HepG2 (cell line): ENCODE results near the gene C4orf17. TPM values are rescaled to one million over a fixed set of nuclear protein-coding genes. Genes with fewer than 3 reads are reported as not detected.

ENCODE experiments used
- ATAC-seq: fragments of 200-7000 bp; cut with Tn5 transposase; 3 replicates; pipeline ENCODE4 v1.9.1; 2020; ENCODE audit warnings: mild to moderate bottlenecking, moderate library complexity
- BruUV-seq: library from RNA; stranded (reverse); fragments of 400-500 nt; replicated peaks from 2 replicates; lab custom pipeline; 2021; lab: Mats Ljungman, UMichigan
- CTCF ChIA-PET: fragments of 300-600 bp; formaldehyde crosslinking; extraction: SDS; loops from one replicate; lab custom pipeline; 2021; ENCODE audit warnings: low total read pairs, inconsistent platforms, low intra/inter-chr PET ratio; lab: Yijun Ruan, JAX
- POLR2A ChIA-PET: fragments of 350-600 bp; sonication (Branson Sonifier 250); formaldehyde crosslinking; loops from one replicate; lab custom pipeline; 2020; ENCODE audit warnings: antibody characterized with exemption, inconsistent platforms; lab: Yijun Ruan, JAX
- DNase-seq: peaks from one replicate; pipeline ENCODE4 v3.0.0-alpha.2; 2015; ENCODE audit warnings: low spot score
- FAIRE-seq: peaks from 3 replicates; lab custom pipeline; 2011; peaks lifted over from hg19 to GRCh38; lab: Jason Lieb, UNC
- H2AFZ ChIP-seq: one replicate; pipeline ENCODE4 v1.6.1; 2011; ENCODE audit warnings: low read length, inconsistent platforms
- H3K27ac ChIP-seq: fragments of 300-600 bp; 3 replicates; pipeline ENCODE4 v1.8.0; 2011; ENCODE audit warnings: mixed run types, mild to moderate bottlenecking, mixed read lengths, low read length, inconsistent platforms; ENCODE audit not compliant: insufficient read depth; ENCODE audit errors: extremely low read length
- H3K27me3 ChIP-seq, 2 experiments: fragments of 200-600 bp in 1 of 2; 2 replicates in 1 of 2; 3 replicates in 1 of 2; pipeline versions ENCODE4 v1.6.0 to v1.8.0; 2011; ENCODE audit warnings: low read length in 2 of 2, mild to moderate bottlenecking in 2 of 2, moderate library complexity in 2 of 2, inconsistent platforms in 1 of 2; ENCODE audit not compliant: insufficient read depth in 2 of 2, control insufficient read depth in 1 of 2
- H3K36me3 ChIP-seq, 2 experiments: fragments of 200-600 bp in 1 of 2; replicated peaks in 1 of 2; 2 replicates in 1 of 2; 3 replicates in 1 of 2; pipeline versions ENCODE4 v1.5.1 to v1.8.0; 2011; ENCODE audit warnings: low read length in 2 of 2, inconsistent platforms in 1 of 2; ENCODE audit not compliant: insufficient read depth in 2 of 2, control insufficient read depth in 1 of 2
- H3K4me1 ChIP-seq: 2 replicates; pipeline ENCODE4 v1.5.1; 2012; ENCODE audit warnings: low read length, inconsistent platforms; ENCODE audit not compliant: insufficient read depth
- H3K4me2 ChIP-seq: 2 replicates; pipeline ENCODE4 v1.6.0; 2011; ENCODE audit warnings: low read depth, low read length, inconsistent platforms
- H3K4me3 ChIP-seq, 3 experiments: fragments of 200-600 bp in 1 of 3; sonication (generic), shearing (Covaris generic) in 1 of 3; replicated peaks in 1 of 3; 2 replicates each; pipeline ENCODE4 v1.5.1; 2011 to 2016; ENCODE audit warnings: low read length in 3 of 3, inconsistent platforms in 2 of 3, low read depth in 2 of 3, mild to moderate bottlenecking in 2 of 3, control low read depth in 1 of 3, mixed read lengths in 1 of 3; ENCODE audit not compliant: insufficient read depth in 1 of 3
- H3K79me2 ChIP-seq: one replicate; pipeline ENCODE4 v1.6.1; 2011; ENCODE audit warnings: low read length, inconsistent platforms; ENCODE audit not compliant: insufficient read depth
- H3K9ac ChIP-seq: 2 replicates; pipeline ENCODE4 v1.6.0; 2011; ENCODE audit warnings: mild to moderate bottlenecking, low read depth, low read length, inconsistent platforms; ENCODE audit not compliant: insufficient read depth
- H3K9me3 ChIP-seq: 2 replicates; pipeline ENCODE4 v1.5.1; 2012; ENCODE audit warnings: mild to moderate bottlenecking, low read length
- H4K20me1 ChIP-seq: 2 replicates; pipeline ENCODE4 v1.6.0; 2011; ENCODE audit warnings: inconsistent platforms, mild to moderate bottlenecking, low read length, moderate library complexity; ENCODE audit not compliant: insufficient read depth
- AKAP8 ChIP-seq: sonication (generic); formaldehyde crosslinking; IDR thresholded peaks from 2 replicates; pipeline ENCODE4 v1.5.1; 2020; ENCODE audit warnings: mild to moderate bottlenecking, missing genetic modification reagents
- ATAD3A ChIP-seq: sonication (generic); formaldehyde crosslinking; IDR thresholded peaks from 2 replicates; pipeline ENCODE4 v1.4.0; 2020; ENCODE audit warnings: missing genetic modification reagents
- ELF4 ChIP-seq: sonication (generic); formaldehyde crosslinking; IDR thresholded peaks from 2 replicates; pipeline ENCODE4 v1.5.0; 2020; ENCODE audit warnings: missing genetic modification reagents, mild to moderate bottlenecking, moderate library complexity, borderline replicate concordance
- HNRNPLL ChIP-seq: fragments of 200-400 bp; formaldehyde crosslinking; IDR thresholded peaks from 2 replicates; pipeline ENCODE4 v1.6.1; 2017; ENCODE audit warnings: mild to moderate bottlenecking, low read depth, low read length; ENCODE audit not compliant: poor library complexity, severe bottlenecking
- MEF2D ChIP-seq: sonication (generic); formaldehyde crosslinking; IDR thresholded peaks from 2 replicates; pipeline ENCODE4 v1.5.1; 2020; ENCODE audit warnings: mild to moderate bottlenecking, missing genetic modification reagents
- ONECUT2 ChIP-seq: sonication (generic); formaldehyde crosslinking; IDR thresholded peaks from 2 replicates; pipeline ENCODE4 v1.4.0; 2020; ENCODE audit warnings: missing genetic modification reagents
- PITX1 ChIP-seq: sonication (generic); formaldehyde crosslinking; IDR thresholded peaks from 2 replicates; pipeline ENCODE4 v1.5.1; 2020; ENCODE audit warnings: mild to moderate bottlenecking, missing genetic modification reagents
- PLRG1 ChIP-seq: fragments of 450-650 bp; conservative IDR thresholded peaks from 2 replicates; pipeline ENCODE4 v1.6.1; 2016
- SMAD1 ChIP-seq: sonication (generic); formaldehyde crosslinking; IDR thresholded peaks from 2 replicates; pipeline ENCODE4 v1.4.0; 2020; ENCODE audit warnings: missing genetic modification reagents, low read depth, mild to moderate bottlenecking, borderline replicate concordance
- SRSF4 ChIP-seq: fragments of 200-400 bp; formaldehyde crosslinking; IDR thresholded peaks from one replicate; pipeline ENCODE4 v1.6.1; 2018; ENCODE audit warnings: mild to moderate bottlenecking, low read depth, low read length, moderate library complexity; ENCODE audit not compliant: poor library complexity, severe bottlenecking
- ZBTB3 ChIP-seq: sonication (generic); formaldehyde crosslinking; IDR thresholded peaks from 2 replicates; pipeline ENCODE4 v1.4.0; 2020; ENCODE audit warnings: low read depth, mild to moderate bottlenecking, moderate library complexity, missing genetic modification reagents, borderline replicate concordance
- ZBTB7B ChIP-seq: sonication (generic); formaldehyde crosslinking; IDR thresholded peaks from 2 replicates; pipeline ENCODE4 v1.4.0; 2020; ENCODE audit warnings: missing genetic modification reagents
- ZNF12 ChIP-seq: sonication (generic); formaldehyde crosslinking; IDR thresholded peaks from 2 replicates; pipeline ENCODE4 v1.5.0; 2020; ENCODE audit warnings: missing genetic modification reagents
- ZNF441 ChIP-seq: sonication (generic); formaldehyde crosslinking; IDR thresholded peaks from 2 replicates; pipeline ENCODE4 v1.7.0; 2021; ENCODE audit warnings: missing genetic modification reagents, borderline replicate concordance
- ZNF776 ChIP-seq: sonication (generic); formaldehyde crosslinking; IDR thresholded peaks from 2 replicates; pipeline ENCODE4 v1.4.0; 2020; ENCODE audit warnings: mild to moderate bottlenecking, missing genetic modification reagents
- ZNF879 ChIP-seq: sonication (generic); formaldehyde crosslinking; IDR thresholded peaks from 2 replicates; pipeline ENCODE4 v1.8.1; 2023; ENCODE audit warnings: missing genetic modification reagents
- ZSCAN30 ChIP-seq: sonication (generic); formaldehyde crosslinking; IDR thresholded peaks from 2 replicates; pipeline ENCODE4 v1.5.0; 2020; ENCODE audit warnings: mild to moderate bottlenecking, missing genetic modification reagents
- WGBS: methylation state at CpG from one replicate; pipeline ENCODE4 v1.1.6; 2017; ENCODE audit warnings: low lambda C conversion rate; 5-methylcytosine and 5-hydroxymethylcytosine counted together
- in situ Hi-C: cut with HindIII; loops from 2 replicates; pipeline ENCODE4 v1.10.0; 2017; ENCODE audit warnings: low pct_unique_long_range_greater_than_20kb; ENCODE audit not compliant: extremely low pct_ligation_motif_present
- intact Hi-C: fragments of 100-400 bp; cut with micrococcal nuclease; formaldehyde crosslinking; loops from one replicate; pipeline ENCODE4 v1.10.0; 2022; ENCODE audit not compliant: unreplicated experiment
- polyA plus RNA-seq, 8 experiments: library from polyadenylated mRNA; depleted of rRNA in 3 of 8; stranded (reverse) in 7 of 8; unstranded in 1 of 8; fragments of >200 nt; fragmentation: Illumina TruSeq in 4 of 8; extraction: Trizol in 4 of 8; gene quantifications; 2 replicates each; pipeline versions ENCODE4 v1.2.1 to v1.2.3, GENCODE V29; 2011 to 2016; ENCODE audit warnings: low read depth in 4 of 8, missing spikeins in 1 of 8, mixed read lengths in 1 of 8; ENCODE audit not compliant: insufficient read depth in 1 of 8
- total RNA-seq, 5 experiments: library from RNA; depleted of rRNA; stranded (reverse); fragments of >200 nt; fragmentation: Illumina TruSeq; extraction: Trizol; gene quantifications; 2 replicates each; pipeline ENCODE4 v1.2.3, GENCODE V29; 2016; ENCODE audit warnings: low read depth in 1 of 5
- TF ChIP-seq, protein P1 (sequence below): sonication (generic); formaldehyde crosslinking; IDR thresholded peaks from 2 replicates; pipeline ENCODE4 v1.4.0; 2020; ENCODE audit warnings: mild to moderate bottlenecking, missing genetic modification reagents, borderline replicate concordance

The C4orf17 gene
- total and polyA plus RNA-seq, 2 of the 13 experiments (the other 11 are each of a cell fraction or from before 2014, with no cell fraction given), result not detected

- 0% methylated on average over 1 of the region's 1 CpG for WGBS
- ChIA-PET CTCF (no interaction called here), POLR2A (no interaction called here)
- H3K27me3 ChIP-seq, result no peaks in the 10 kb centered on the region; a peak in 1 of 5 replicates
- no peak overlapping the region for H3K27ac ChIP-seq
- no peak overlapping the region for H3K9ac ChIP-seq
- BruUV-seq, result no TSS peak
- in situ Hi-C loops, result loop anchor here (25.0 kb wide), 1 partner anchor 1007 kb away; no protein-coding TSS in a partner anchor
- ATAC-seq (no peak), DNase-seq (no peak), FAIRE-seq (no peak)
- no peaks in the 10 kb centered on the region for H3K9me3 ChIP-seq
- no peak overlapping the region for H2AFZ ChIP-seq
- no peaks in the 10 kb centered on the region for H3K36me3 ChIP-seq
- no peaks in the 10 kb centered on the region for H4K20me1 ChIP-seq
- no peak overlapping the region for H3K4me2 ChIP-seq
- H3K4me1 ChIP-seq, result no peaks in the 10 kb centered on the region
- intact Hi-C loops, result loop anchor here (10.0 kb wide), 1 partner anchor 384 kb away; the partner anchor contains the start of gene ADH5
- no peaks in the 10 kb centered on the region for H3K79me2 ChIP-seq
- TF ChIP-seq, protein P1, sequence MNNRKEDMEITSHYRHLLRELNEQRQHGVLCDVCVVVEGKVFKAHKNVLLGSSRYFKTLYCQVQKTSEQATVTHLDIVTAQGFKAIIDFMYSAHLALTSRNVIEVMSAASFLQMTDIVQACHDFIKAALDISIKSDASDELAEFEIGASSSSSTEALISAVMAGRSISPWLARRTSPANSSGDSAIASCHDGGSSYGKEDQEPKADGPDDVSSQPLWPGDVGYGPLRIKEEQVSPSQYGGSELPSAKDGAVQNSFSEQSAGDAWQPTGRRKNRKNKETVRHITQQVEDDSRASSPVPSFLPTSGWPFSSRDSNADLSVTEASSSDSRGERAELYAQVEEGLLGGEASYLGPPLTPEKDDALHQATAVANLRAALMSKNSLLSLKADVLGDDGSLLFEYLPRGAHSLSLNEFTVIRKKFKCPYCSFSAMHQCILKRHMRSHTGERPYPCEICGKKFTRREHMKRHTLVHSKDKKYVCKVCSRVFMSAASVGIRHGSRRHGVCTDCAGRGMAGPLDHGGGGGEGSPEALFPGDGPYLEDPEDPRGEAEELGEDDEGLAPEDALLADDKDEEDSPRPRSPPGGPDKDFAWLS, result no peak
- TF ChIP-seq ZNF441 (CRISPR knock-in tag) (no peak), AKAP8 (CRISPR knock-in tag) (no peak), ELF4 (CRISPR knock-in tag) (no peak), ONECUT2 (no peak), ZNF879 (CRISPR knock-in tag) (no peak)
- H3K4me3 ChIP-seq, result no peak overlapping the region
Observed at GRCh38 chr4:99468889-99469288, 41.9 kb upstream of the C4orf17 start.

DNA sequence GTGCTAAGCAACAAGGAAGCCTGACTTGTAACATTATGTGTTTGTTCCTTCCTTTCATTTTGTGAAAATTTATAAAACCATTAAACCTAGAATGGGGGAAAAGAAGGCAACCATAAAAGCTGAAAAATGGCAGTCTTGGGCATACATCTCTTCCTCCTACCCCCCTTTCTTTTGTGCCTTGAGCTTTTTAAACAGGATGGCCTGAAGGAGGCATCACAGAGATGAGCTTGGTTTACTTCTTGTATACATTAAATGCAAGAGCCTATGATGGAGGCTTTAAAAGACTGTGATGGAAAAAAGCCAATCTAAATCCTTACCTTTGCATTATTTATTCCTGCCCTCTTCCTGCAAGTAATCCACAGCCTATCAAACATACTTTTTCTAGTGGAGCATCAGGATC, 39.5 kb upstream of the C4orf17 start:
- H3K36me3 ChIP-seq, result no peaks in the 10 kb centered on the region
- no peaks in the 10 kb centered on the region for H4K20me1 ChIP-seq
- POLR2A ChIA-PET, result no interaction called here
- ATAC-seq (no peak), FAIRE-seq (no peak), DNase-seq (no peak)
- no peaks in the 10 kb centered on the region for H3K27me3 ChIP-seq
- no peak overlapping the region for H3K27ac ChIP-seq
- no peak overlapping the region for H2AFZ ChIP-seq
- no TSS peak for BruUV-seq
- intact Hi-C loops, result no loop called here
- in situ Hi-C loops, result loop anchor here (25.0 kb wide), 1 partner anchor 1009 kb away; no protein-coding TSS in a partner anchor
- H3K9ac ChIP-seq, result no peak overlapping the region
- H3K4me3 ChIP-seq, result no peak overlapping the region
- CTCF ChIA-PET, result no interaction called here
- no peaks in the 10 kb centered on the region for H3K79me2 ChIP-seq
- H3K9me3 ChIP-seq, result no peaks in the 10 kb centered on the region
- H3K4me1 ChIP-seq, result no peaks in the 10 kb centered on the region
- H3K4me2 ChIP-seq, result no peak overlapping the region
- TF ChIP-seq ZNF12, result no peak
- TF ChIP-seq ZBTB7B (CRISPR knock-in tag), result no peak
- TF ChIP-seq SMAD1 (CRISPR knock-in tag), result no peak
- TF ChIP-seq SRSF4, result no peak
- TF ChIP-seq PLRG1, result no peak
- no peak for TF ChIP-seq ZNF776 (CRISPR knock-in tag)
- TF ChIP-seq ZBTB3, result no peak
- no peak for TF ChIP-seq ATAD3A (CRISPR knock-in tag)
- TF ChIP-seq HNRNPLL, result no peak
- no peak for TF ChIP-seq PITX1
- TF ChIP-seq MEF2D (CRISPR knock-in tag), result no peak
- TF ChIP-seq ZSCAN30 (CRISPR knock-in tag), result no peak
